Smooth muscle cell (in vitro differentiated cells): ENCODE data around the gene STK24. TPM values are rescaled to one million over a fixed set of nuclear protein-coding genes. Genes with fewer than 3 reads are reported as not detected.

Experiments used
- DNase-seq: peaks from one replicate; lab custom pipeline; 2025; ENCODE audit not compliant: unreplicated experiment; lab: John Stamatoyannopoulos, UW
- H2AFZ ChIP-seq: fragments of 200-600 bp; sonication (generic); 2 replicates; pipeline ENCODE4 v1.6.0; 2016; ENCODE audit warnings: antibody characterized with exemption, low read depth, mild to moderate bottlenecking
- H3F3A ChIP-seq: fragments of 200-600 bp; sonication (generic); 2 replicates; pipeline ENCODE4 v1.6.0; 2017; ENCODE audit warnings: antibody characterized with exemption, low read depth
- H3K27ac ChIP-seq: fragments of 200-600 bp; sonication (generic); 2 replicates; pipeline ENCODE4 v1.5.1; 2016; ENCODE audit warnings: low read depth, mild to moderate bottlenecking
- H3K27me3 ChIP-seq: fragments of 200-600 bp; sonication (generic); 2 replicates; pipeline ENCODE4 v1.6.1; 2016; ENCODE audit warnings: low read depth, mild to moderate bottlenecking
- H3K36me3 ChIP-seq: fragments of 200-600 bp; sonication (generic); 2 replicates; pipeline ENCODE4 v1.5.1; 2016; ENCODE audit warnings: low read depth
- H3K4me1 ChIP-seq: fragments of 200-600 bp; sonication (generic); 2 replicates; pipeline ENCODE4 v1.5.1; 2016; ENCODE audit warnings: low read depth
- H3K4me2 ChIP-seq: fragments of 200-600 bp; sonication (generic); 2 replicates; pipeline ENCODE4 v1.6.0; 2016; ENCODE audit warnings: mild to moderate bottlenecking
- H3K4me3 ChIP-seq: fragments of 200-600 bp; sonication (generic); 2 replicates; pipeline ENCODE4 v1.5.1; 2016; ENCODE audit warnings: mild to moderate bottlenecking
- H3K79me2 ChIP-seq: fragments of 200-600 bp; sonication (generic); 2 replicates; pipeline ENCODE4 v1.6.0; 2016; ENCODE audit warnings: low read depth, mild to moderate bottlenecking
- H3K9ac ChIP-seq: fragments of 200-600 bp; sonication (generic); 2 replicates; pipeline ENCODE4 v1.6.0; 2016; ENCODE audit warnings: low read depth
- H3K9me3 ChIP-seq: fragments of 200-600 bp; sonication (generic); replicated peaks from 2 replicates; pipeline ENCODE4 v1.5.1; 2016; ENCODE audit warnings: low read depth
- H4K20me1 ChIP-seq: fragments of 200-600 bp; sonication (generic); 2 replicates; pipeline ENCODE4 v1.6.0; 2016; ENCODE audit warnings: low read depth
- WGBS: methylation state at CpG from one replicate; pipeline ENCODE4 v1.1.7; 2016; ENCODE audit warnings: low lambda C conversion rate; 5-methylcytosine and 5-hydroxymethylcytosine counted together
- polyA plus RNA-seq: library from polyadenylated mRNA; unstranded; fragments of >200 nt; fragmentation: Nextera tagmentation; extraction: Ambion mirVana; gene quantifications from 2 replicates; pipeline ENCODE4 v1.2.1, GENCODE V29; 2016
- total RNA-seq: library from RNA; depleted of rRNA; stranded (reverse); fragments of >200 nt; gene quantifications from 2 replicates; pipeline ENCODE4 v1.2.3, GENCODE V29; 2014
- TF ChIP-seq, protein P1 (sequence below): fragments of 200-600 bp; sonication (generic); IDR thresholded peaks from 2 replicates; pipeline ENCODE4 v1.5.1; 2017; ENCODE audit warnings: borderline replicate concordance, mild to moderate bottlenecking, antibody characterized with exemption; ENCODE audit not compliant: insufficient read depth, poor library complexity, severe bottlenecking

Gene STK24
- total and polyA plus RNA-seq, 2 experiments from 2014 or later, result 80.2 to 89.1 TPM

- peak overlapping the region; percentile 79 for H3K4me2 ChIP-seq
- no peaks in the 10 kb centered on the region for H3K27me3 ChIP-seq
- H4K20me1 ChIP-seq, result peaks cover 87% of the 10 kb centered on the region
- H3K9ac ChIP-seq, result peak overlapping the region; percentile 67
- no peak overlapping the region for H2AFZ ChIP-seq
- no peaks in the 10 kb centered on the region for H3K36me3 ChIP-seq
- DNase-seq, result no peak
- no peak overlapping the region for H3K4me3 ChIP-seq
- H3K9me3 ChIP-seq, result no peaks in the 10 kb centered on the region
- 86% methylated on average over 8 of the region's 8 CpGs for WGBS
- H3K27ac ChIP-seq, result peak overlapping the region; percentile 97
- H3F3A ChIP-seq, result peaks cover 15% of the 10 kb centered on the region
- peaks cover 40% of the 10 kb centered on the region for H3K4me1 ChIP-seq
- TF ChIP-seq, protein P1, sequence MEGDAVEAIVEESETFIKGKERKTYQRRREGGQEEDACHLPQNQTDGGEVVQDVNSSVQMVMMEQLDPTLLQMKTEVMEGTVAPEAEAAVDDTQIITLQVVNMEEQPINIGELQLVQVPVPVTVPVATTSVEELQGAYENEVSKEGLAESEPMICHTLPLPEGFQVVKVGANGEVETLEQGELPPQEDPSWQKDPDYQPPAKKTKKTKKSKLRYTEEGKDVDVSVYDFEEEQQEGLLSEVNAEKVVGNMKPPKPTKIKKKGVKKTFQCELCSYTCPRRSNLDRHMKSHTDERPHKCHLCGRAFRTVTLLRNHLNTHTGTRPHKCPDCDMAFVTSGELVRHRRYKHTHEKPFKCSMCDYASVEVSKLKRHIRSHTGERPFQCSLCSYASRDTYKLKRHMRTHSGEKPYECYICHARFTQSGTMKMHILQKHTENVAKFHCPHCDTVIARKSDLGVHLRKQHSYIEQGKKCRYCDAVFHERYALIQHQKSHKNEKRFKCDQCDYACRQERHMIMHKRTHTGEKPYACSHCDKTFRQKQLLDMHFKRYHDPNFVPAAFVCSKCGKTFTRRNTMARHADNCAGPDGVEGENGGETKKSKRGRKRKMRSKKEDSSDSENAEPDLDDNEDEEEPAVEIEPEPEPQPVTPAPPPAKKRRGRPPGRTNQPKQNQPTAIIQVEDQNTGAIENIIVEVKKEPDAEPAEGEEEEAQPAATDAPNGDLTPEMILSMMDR, result no peak
- peaks cover 93% of the 10 kb centered on the region for H3K79me2 ChIP-seq
Measured at GRCh38 chr13:98496966-98497365, 79.9 kb downstream of the STK24 start.

GRCh38 chr13:98496479-98496791, 80.5 kb downstream of the STK24 start:
- H3K4me3 ChIP-seq, result no peak overlapping the region
- peak overlapping the region; percentile 67 for H3K9ac ChIP-seq
- no peak for DNase-seq
- H3K36me3 ChIP-seq, result no peaks in the 10 kb centered on the region
- no peaks in the 10 kb centered on the region for H3K9me3 ChIP-seq
- H3K27ac ChIP-seq, result peak overlapping the region; percentile 97
- H3F3A ChIP-seq, result peaks cover 15% of the 10 kb centered on the region
- no peak overlapping the region for H2AFZ ChIP-seq
- H3K27me3 ChIP-seq, result no peaks in the 10 kb centered on the region
- H3K4me1 ChIP-seq, result peaks cover 42% of the 10 kb centered on the region
- H3K4me2 ChIP-seq, result peak overlapping the region; percentile 79
- WGBS, result 54% methylated on average over 3 of the region's 3 CpGs
- TF ChIP-seq, protein P1, result no peak
- peaks cover 93% of the 10 kb centered on the region for H3K79me2 ChIP-seq
- peaks cover 86% of the 10 kb centered on the region for H4K20me1 ChIP-seq

DNA sequence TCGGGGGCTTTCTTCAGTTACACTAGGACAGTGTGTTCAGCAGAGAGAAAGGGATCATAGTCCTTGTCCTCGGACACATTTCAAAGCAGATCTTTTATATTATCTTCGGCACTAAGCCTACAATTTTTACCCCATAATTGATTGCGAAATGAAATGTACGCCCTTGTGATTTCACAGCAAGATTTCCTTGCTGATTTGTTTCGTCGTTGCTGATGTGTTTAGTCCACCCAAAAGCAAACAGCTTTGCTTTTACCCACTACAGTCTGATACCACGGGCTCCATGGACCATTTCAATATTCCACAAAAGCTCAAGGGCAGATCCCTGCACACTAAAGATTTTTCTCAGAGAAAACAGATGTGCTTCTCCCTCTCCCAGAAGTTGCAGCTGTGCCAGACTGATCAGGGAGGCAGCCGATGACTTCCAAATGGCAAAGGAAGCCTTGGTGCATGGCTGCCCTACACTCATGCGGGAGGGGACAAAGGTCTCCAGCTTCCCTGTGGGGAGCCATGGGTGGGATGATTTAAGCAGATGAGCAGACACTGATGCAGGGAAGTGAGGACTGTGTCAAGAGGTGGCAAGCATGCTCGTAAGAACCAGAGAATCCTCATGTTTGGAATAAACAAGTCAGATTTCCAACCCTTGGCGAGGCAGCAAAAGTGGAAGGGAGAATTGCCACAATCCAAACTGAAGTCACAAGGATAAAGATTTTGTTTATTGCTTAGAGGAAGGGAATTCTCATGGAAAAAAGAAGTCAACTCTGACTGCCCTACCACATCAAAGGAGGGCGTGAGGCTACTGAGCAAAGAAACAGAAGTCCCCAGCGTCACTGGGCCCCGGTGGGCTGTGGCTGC, 81.1 kb downstream of the STK24 start:
- no peak for DNase-seq
- Histone ChIP-seq H3K9me3 (no peaks in the 10 kb centered on the region), H3K27me3 (no peaks in the 10 kb centered on the region), H3K36me3 (no peaks in the 10 kb centered on the region), H3F3A (peaks cover 15% of the 10 kb centered on the region), H3K9ac (peak overlapping the region; percentile 72), H4K20me1 (peaks cover 85% of the 10 kb centered on the region), H3K27ac (peak overlapping the region; percentile 97), H3K4me2 (peak overlapping the region; percentile 79), H3K4me3 (peak overlapping the region; percentile 2), H2AFZ (no peak overlapping the region), H3K79me2 (peaks cover 93% of the 10 kb centered on the region), H3K4me1 (peaks cover 42% of the 10 kb centered on the region)
- TF ChIP-seq, protein P1, result no peak
- WGBS, result 35% methylated on average over 15 of the region's 15 CpGs

GRCh38 chr13:98494769-98495168, 82.1 kb downstream of the STK24 start:
- 95% methylated on average over 13 of the region's 13 CpGs for WGBS
- no peak for DNase-seq
- H2AFZ ChIP-seq, result no peak overlapping the region
- H3F3A ChIP-seq, result peaks cover 15% of the 10 kb centered on the region
- no peaks in the 10 kb centered on the region for H3K36me3 ChIP-seq
- no peaks in the 10 kb centered on the region for H3K27me3 ChIP-seq
- TF ChIP-seq, protein P1, result no peak
- peaks cover 85% of the 10 kb centered on the region for H4K20me1 ChIP-seq
- H3K9me3 ChIP-seq, result no peaks in the 10 kb centered on the region
- H3K79me2 ChIP-seq, result peaks cover 93% of the 10 kb centered on the region
- H3K27ac ChIP-seq, result peak overlapping the region; percentile 97
- no peak overlapping the region for H3K4me2 ChIP-seq
- H3K9ac ChIP-seq, result no peak overlapping the region
- no peak overlapping the region for H3K4me3 ChIP-seq
- peaks cover 42% of the 10 kb centered on the region for H3K4me1 ChIP-seq
